Measurements from ENCODE around the gene DUOXA2.
"Not testable (repeated sequence)": the region's sequence is repeated elsewhere in the genome, so short reads cannot be mapped to it uniquely, and the experiment has no call there.

Gene DUOXA2

GRCh38 chr15:45114076-45114750, at the start of gene DUOXA2, which contains the start of gene DUOX2:
TSS of gene DUOXA2 (plus strand) at chr15:45114326. CDS start at chr15:45114606, 280 bp downstream.
TSS of gene DUOX2 (minus strand) at chr15:45114172. CDS start at chr15:45113411, 761 bp downstream.
- Histone ChIP-seq H3K9me3 (ENCODE audit: control insufficient read depth in 2 of 2, low read length in 2 of 2) (no peaks in the 10 kb centered on the region), H3K27ac (ENCODE audit: low read length) (no peak within 1 kb of the TSS), H3K9ac (ENCODE audit: low read length in 2 of 2) (no peak within 1 kb of the TSS), H3K36me3 (ENCODE audit: control insufficient read depth in 2 of 2, insufficient read depth in 2 of 2, low read length in 2 of 2) (no peaks in the 10 kb centered on the region), H3K4me1 (ENCODE audit: control insufficient read depth, insufficient read depth, low read length) (peaks cover 20% of the 10 kb centered on the region), H3K27me3 (ENCODE audit: control insufficient read depth in 1 of 2, insufficient read depth in 2 of 2, low read length in 2 of 2) (peaks cover 81% of the 10 kb centered on the region in 2 donors), H3K4me3 (ENCODE audit: low read length in 2 of 2) (peak within 1 kb of the TSS in 1 of 2 donors; percentile 15)

DNA sequence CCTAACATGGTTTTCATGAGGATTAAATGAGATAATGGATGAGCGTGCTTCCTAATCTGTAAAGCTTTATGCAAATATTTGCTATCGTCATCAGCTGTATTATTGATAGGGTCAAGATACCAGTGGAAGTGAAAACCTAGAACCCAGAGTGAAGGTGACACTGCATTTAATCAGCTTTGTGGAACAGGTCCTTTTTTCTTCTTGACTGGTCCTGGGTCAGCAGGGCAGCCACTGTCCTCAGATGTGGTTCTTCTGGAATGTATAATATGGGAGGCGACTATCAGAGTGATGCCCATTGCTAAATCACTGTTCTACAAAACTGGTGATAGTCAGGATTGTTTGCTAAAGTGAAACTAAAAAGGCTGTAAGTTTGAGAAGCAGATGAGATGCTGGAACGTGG, 49.7 kb upstream of the DUOXA2 start:
- no peak overlapping the region for H3K9ac ChIP-seq (ENCODE audit: low read length in 2 of 2)
- H3K4me3 ChIP-seq (ENCODE audit: low read length in 2 of 2): no peak overlapping the region
- H3K4me1 ChIP-seq (ENCODE audit: control insufficient read depth, insufficient read depth, low read length): no peaks in the 10 kb centered on the region
- no peaks in the 10 kb centered on the region for H3K9me3 ChIP-seq (ENCODE audit: control insufficient read depth in 2 of 2, low read length in 2 of 2)
- no peaks in the 10 kb centered on the region for H3K27me3 ChIP-seq (ENCODE audit: control insufficient read depth in 1 of 2, insufficient read depth in 2 of 2, low read length in 2 of 2)
- H3K36me3 ChIP-seq (ENCODE audit: control insufficient read depth in 2 of 2, insufficient read depth in 2 of 2, low read length in 2 of 2): no peaks in the 10 kb centered on the region
- no peak overlapping the region for H3K27ac ChIP-seq (ENCODE audit: low read length)

DNA sequence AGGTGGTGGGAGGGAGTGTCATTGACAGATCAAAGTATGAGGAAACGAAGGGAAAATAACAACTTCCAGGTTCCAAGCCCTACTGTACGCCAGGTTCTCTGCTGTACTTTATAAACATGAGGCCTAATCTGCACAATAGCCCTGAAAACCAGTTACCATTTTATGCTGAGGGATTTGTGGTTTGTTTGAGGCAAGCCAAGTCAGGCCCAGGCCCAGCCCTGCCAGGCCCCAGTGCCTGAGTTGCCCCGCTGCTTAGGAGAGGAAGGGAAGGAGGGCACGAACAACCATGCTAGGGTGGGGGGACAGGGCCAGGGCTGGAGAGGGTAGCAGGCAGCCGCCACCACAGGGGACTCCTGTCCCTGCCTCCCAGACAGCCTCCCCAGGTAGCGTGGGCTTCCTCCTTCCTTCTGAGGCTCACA, 44.2 kb upstream of the DUOXA2 start:
- H3K4me1 ChIP-seq (ENCODE audit: control insufficient read depth, insufficient read depth, low read length); H3K27ac ChIP-seq (ENCODE audit: low read length); H3K9ac ChIP-seq (ENCODE audit: low read length in 2 of 2); H3K27me3 ChIP-seq (ENCODE audit: control insufficient read depth in 1 of 2, insufficient read depth in 2 of 2, low read length in 2 of 2); H3K9me3 ChIP-seq (ENCODE audit: control insufficient read depth in 2 of 2, low read length in 2 of 2); H3K36me3 ChIP-seq (ENCODE audit: control insufficient read depth in 2 of 2, insufficient read depth in 2 of 2, low read length in 2 of 2); H3K4me3 ChIP-seq (ENCODE audit: low read length in 2 of 2): not testable (repeated sequence)

GRCh38 chr15:45073602-45074001, 40.5 kb upstream of the DUOXA2 start:
- not testable (repeated sequence) for H3K9ac ChIP-seq (ENCODE audit: low read length in 2 of 2); H3K27ac ChIP-seq (ENCODE audit: low read length); H3K36me3 ChIP-seq (ENCODE audit: control insufficient read depth in 2 of 2, insufficient read depth in 2 of 2, low read length in 2 of 2); H3K4me3 ChIP-seq (ENCODE audit: low read length in 2 of 2); H3K4me1 ChIP-seq (ENCODE audit: control insufficient read depth, insufficient read depth, low read length); H3K27me3 ChIP-seq (ENCODE audit: control insufficient read depth in 1 of 2, insufficient read depth in 2 of 2, low read length in 2 of 2); H3K9me3 ChIP-seq (ENCODE audit: control insufficient read depth in 2 of 2, low read length in 2 of 2)

GRCh38 chr15:45075440-45076320, 38.4 kb upstream of the DUOXA2 start:
- H3K27ac ChIP-seq (ENCODE audit: low read length); H3K27me3 ChIP-seq (ENCODE audit: control insufficient read depth in 1 of 2, insufficient read depth in 2 of 2, low read length in 2 of 2); H3K4me1 ChIP-seq (ENCODE audit: control insufficient read depth, insufficient read depth, low read length); H3K36me3 ChIP-seq (ENCODE audit: control insufficient read depth in 2 of 2, insufficient read depth in 2 of 2, low read length in 2 of 2); H3K9ac ChIP-seq (ENCODE audit: low read length in 2 of 2); H3K9me3 ChIP-seq (ENCODE audit: control insufficient read depth in 2 of 2, low read length in 2 of 2); H3K4me3 ChIP-seq (ENCODE audit: low read length in 2 of 2): not testable (repeated sequence)

GRCh38 chr15:45077391-45077790, 36.7 kb upstream of the DUOXA2 start:
- H3K9me3 ChIP-seq (ENCODE audit: control insufficient read depth in 2 of 2, low read length in 2 of 2); H3K27ac ChIP-seq (ENCODE audit: low read length); H3K4me1 ChIP-seq (ENCODE audit: control insufficient read depth, insufficient read depth, low read length); H3K4me3 ChIP-seq (ENCODE audit: low read length in 2 of 2); H3K9ac ChIP-seq (ENCODE audit: low read length in 2 of 2); H3K27me3 ChIP-seq (ENCODE audit: control insufficient read depth in 1 of 2, insufficient read depth in 2 of 2, low read length in 2 of 2); H3K36me3 ChIP-seq (ENCODE audit: control insufficient read depth in 2 of 2, insufficient read depth in 2 of 2, low read length in 2 of 2): not testable (repeated sequence)

- not testable (repeated sequence) for H3K4me3 ChIP-seq (ENCODE audit: low read length in 2 of 2); H3K9ac ChIP-seq (ENCODE audit: low read length in 2 of 2); H3K9me3 ChIP-seq (ENCODE audit: control insufficient read depth in 2 of 2, low read length in 2 of 2); H3K4me1 ChIP-seq (ENCODE audit: control insufficient read depth, insufficient read depth, low read length); H3K36me3 ChIP-seq (ENCODE audit: control insufficient read depth in 2 of 2, insufficient read depth in 2 of 2, low read length in 2 of 2); H3K27ac ChIP-seq (ENCODE audit: low read length); H3K27me3 ChIP-seq (ENCODE audit: control insufficient read depth in 1 of 2, insufficient read depth in 2 of 2, low read length in 2 of 2)
Observed at GRCh38 chr15:45079201-45079600, 34.9 kb upstream of the DUOXA2 start.

DNA sequence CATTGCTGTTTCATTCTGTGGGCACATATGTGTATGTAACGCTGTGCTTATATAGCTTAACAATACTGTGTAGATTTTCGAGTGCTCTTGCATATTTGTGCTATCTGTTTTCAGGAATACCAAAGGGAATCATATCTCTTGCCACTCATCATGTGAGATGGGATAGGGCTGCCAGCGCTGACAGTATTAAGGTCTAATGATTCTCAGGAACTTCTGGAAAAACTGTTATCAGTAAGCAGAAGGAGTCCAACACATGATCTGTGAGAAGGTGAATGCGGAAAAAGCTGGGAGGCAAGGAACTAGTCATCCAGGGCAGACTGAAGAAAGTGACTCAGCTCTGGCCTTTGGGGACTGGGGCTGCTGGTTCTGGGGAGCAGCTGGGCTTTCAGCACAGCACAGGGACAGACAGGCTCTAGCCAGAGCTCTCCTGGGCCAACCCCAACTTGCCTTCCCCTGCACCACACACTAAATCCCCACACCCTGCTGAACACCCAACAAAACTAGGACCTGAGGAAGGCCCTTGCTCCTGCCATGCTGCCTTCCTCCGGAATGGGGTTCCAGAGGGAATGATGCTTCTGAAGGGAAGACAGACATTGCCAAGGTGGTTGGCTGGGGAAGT, 34.4 kb upstream of the DUOXA2 start:
- not testable (repeated sequence) for H3K9me3 ChIP-seq (ENCODE audit: control insufficient read depth in 2 of 2, low read length in 2 of 2); H3K4me1 ChIP-seq (ENCODE audit: control insufficient read depth, insufficient read depth, low read length); H3K27ac ChIP-seq (ENCODE audit: low read length); H3K9ac ChIP-seq (ENCODE audit: low read length in 2 of 2); H3K27me3 ChIP-seq (ENCODE audit: control insufficient read depth in 1 of 2, insufficient read depth in 2 of 2, low read length in 2 of 2); H3K4me3 ChIP-seq (ENCODE audit: low read length in 2 of 2); H3K36me3 ChIP-seq (ENCODE audit: control insufficient read depth in 2 of 2, insufficient read depth in 2 of 2, low read length in 2 of 2)

DNA sequence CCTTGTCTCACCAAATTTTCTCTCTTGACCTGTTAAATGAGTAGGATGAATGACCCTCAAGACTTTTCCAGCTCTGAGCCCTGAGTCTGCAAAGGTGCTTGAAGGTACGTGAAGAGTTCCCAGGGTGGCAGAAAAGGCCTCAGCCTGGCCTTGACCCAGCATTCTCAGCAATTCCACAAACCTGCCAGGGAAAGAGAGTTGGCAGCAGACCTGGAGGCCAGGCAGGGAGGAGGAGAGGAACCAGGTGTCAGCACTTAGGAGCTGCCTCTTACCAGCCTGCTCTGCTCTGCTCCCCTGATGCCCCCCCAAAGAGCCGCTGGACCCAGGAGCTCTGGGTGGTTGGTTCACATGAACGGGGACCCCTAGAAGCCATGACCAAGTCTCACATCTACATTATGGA, 33.5 kb upstream of the DUOXA2 start:
- not testable (repeated sequence) for H3K27me3 ChIP-seq (ENCODE audit: control insufficient read depth in 1 of 2, insufficient read depth in 2 of 2, low read length in 2 of 2); H3K36me3 ChIP-seq (ENCODE audit: control insufficient read depth in 2 of 2, insufficient read depth in 2 of 2, low read length in 2 of 2); H3K9me3 ChIP-seq (ENCODE audit: control insufficient read depth in 2 of 2, low read length in 2 of 2); H3K4me3 ChIP-seq (ENCODE audit: low read length in 2 of 2); H3K4me1 ChIP-seq (ENCODE audit: control insufficient read depth, insufficient read depth, low read length); H3K27ac ChIP-seq (ENCODE audit: low read length); H3K9ac ChIP-seq (ENCODE audit: low read length in 2 of 2)

DNA sequence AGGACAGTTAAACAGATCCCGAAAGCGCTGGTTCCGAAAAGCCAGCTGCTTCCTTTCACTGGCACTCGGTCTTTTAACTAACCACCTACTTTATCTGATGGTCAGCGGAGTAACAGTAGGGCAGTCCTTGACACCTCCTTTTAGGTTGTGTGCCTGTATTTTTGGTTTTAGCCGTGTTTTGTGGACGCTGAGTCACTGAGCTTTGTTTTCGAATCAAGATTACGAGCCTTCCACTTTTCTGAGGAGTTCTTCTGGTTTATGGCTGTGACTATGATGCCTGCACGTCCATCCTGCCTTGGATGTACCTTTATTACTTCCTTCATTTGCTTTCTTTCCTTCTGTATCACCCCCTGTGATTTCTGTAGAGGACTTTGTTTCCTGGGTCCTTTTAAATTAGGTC, 31.7 kb upstream of the DUOXA2 start:
- H3K4me1 ChIP-seq (ENCODE audit: control insufficient read depth, insufficient read depth, low read length); H3K9me3 ChIP-seq (ENCODE audit: control insufficient read depth in 2 of 2, low read length in 2 of 2); H3K27ac ChIP-seq (ENCODE audit: low read length); H3K4me3 ChIP-seq (ENCODE audit: low read length in 2 of 2); H3K9ac ChIP-seq (ENCODE audit: low read length in 2 of 2); H3K27me3 ChIP-seq (ENCODE audit: control insufficient read depth in 1 of 2, insufficient read depth in 2 of 2, low read length in 2 of 2); H3K36me3 ChIP-seq (ENCODE audit: control insufficient read depth in 2 of 2, insufficient read depth in 2 of 2, low read length in 2 of 2): not testable (repeated sequence)

GRCh38 chr15:45083223-45083622, 30.9 kb upstream of the DUOXA2 start:
- Histone ChIP-seq H3K9ac (ENCODE audit: low read length in 2 of 2) (no peak overlapping the region), H3K36me3 (ENCODE audit: control insufficient read depth in 2 of 2, insufficient read depth in 2 of 2, low read length in 2 of 2) (no peaks in the 10 kb centered on the region), H3K27ac (ENCODE audit: low read length) (no peak overlapping the region), H3K27me3 (ENCODE audit: control insufficient read depth in 1 of 2, insufficient read depth in 2 of 2, low read length in 2 of 2) (peaks cover 0 to 4% of the 10 kb centered on the region in 2 donors), H3K4me3 (ENCODE audit: low read length in 2 of 2) (no peak overlapping the region), H3K4me1 (ENCODE audit: control insufficient read depth, insufficient read depth, low read length) (no peaks in the 10 kb centered on the region), H3K9me3 (ENCODE audit: control insufficient read depth in 2 of 2, low read length in 2 of 2) (no peaks in the 10 kb centered on the region)

Data from stomach smooth muscle (tissue), 2 donors.